ENCODE data around the gene MAP3K9.

MAP3K9 gene

DNA sequence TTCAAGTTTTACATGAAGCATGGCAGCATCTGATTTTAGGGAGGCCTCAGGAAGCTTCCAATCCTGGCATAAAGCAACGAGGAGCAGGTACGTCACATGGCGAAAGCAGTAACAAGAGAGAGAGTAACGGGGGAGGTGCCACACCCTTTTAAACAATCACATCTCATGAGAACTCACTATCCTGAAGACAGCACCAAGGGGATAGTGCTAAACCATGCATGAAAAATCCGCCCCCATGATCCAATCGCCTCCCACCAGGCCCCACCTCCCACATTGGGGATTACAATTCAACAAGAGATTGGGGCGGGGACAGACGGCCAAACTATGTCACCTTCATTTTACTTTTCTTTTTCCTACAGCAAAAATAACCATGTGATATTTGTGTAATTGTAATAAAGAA is 7.2 kb upstream of the MAP3K9 start:
- no peak for DNase-seq

DNA sequence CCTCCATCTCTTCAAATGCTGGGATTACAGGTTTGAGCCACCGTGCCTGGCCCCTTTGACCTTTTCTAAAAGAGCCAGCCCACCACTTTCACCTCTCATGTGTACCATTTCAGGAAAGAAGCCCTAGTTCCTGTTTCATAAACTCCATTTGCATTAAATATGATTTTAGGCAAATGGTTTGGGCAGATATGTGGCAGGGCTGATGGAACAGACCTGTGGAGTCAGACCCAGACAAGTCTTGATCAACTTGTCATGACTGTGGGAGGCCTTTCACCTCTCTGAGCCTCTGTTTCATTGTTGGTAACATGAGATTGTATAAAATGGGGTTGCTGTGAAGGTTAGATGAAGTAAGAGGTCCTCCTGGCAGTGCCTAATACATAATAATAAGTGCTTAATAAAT is 5.2 kb upstream of the MAP3K9 start:
- DNase-seq: no peak

DNA sequence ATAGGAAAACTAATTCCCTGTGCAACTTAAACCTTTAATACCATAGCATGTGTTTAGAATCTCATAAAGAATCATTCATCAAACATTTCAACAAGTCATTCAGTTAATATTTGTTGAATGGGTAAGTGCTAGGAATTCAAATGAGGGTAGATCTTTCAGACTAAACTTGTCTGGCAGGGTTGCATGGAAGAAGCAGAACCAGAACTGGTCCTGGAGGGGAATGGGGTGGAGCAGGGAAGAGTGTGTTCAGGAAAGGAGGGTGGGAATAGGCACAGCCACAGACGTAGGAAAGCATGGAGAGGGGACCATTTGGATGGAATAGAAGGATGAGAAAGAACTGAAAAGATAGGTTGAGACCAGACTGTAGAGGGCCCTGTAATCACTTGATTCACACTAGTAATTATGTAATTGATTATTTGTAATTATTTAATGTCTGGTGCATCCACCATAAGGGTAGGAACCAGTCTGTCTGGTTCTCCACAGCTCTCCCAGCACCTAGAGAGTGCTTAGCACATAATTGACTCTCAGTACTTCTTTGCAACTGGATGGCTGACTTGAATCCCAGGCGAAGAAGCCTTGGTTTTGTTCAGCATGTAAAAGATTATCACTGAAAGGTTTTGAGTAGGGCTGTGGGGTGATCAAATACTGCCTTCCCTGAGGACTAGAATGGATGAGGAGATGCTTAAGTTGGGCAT is 3.0 kb upstream of the MAP3K9 start:
- DNase-seq: no peak

DNA sequence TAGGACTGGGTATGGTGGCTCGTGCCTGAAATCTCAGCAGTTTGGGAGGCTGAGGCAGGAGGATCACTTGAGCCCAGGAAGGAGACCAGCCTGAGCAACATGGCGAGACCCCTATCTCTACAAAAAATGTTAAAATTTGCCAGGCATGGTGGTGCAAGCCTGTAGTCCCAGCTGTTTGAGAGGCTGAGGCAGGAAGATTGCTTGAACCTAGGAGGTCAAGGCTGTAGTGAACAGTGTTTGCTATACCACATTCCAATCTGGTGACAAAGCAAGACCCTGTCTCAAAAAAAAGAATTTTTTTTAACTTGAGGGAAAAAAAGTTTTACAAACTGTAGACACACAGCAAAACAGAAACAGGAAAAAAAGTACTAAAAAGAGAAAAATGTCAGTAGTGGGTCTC is 2.3 kb upstream of the MAP3K9 start:
- no peak for DNase-seq

DNA sequence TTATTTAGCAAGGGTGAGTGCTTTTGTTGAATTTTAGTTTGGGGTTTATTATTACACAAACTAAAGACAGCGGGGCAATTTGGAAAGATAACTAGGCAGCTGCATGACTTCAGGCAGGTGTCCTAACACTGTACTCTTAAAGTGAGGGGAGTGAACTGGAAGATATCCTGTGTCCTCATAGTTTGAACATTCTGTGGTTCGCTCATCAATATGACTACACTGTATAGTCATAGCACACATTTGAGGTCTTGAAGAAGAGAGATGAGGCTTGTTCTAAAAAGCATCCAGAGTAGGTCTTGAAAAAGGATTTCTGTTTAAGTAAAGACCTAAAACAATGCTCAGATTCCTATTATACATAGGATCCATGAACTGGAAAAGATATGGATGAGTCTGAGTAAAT is 1.7 kb upstream of the MAP3K9 start:
- no peak for DNase-seq

DNA sequence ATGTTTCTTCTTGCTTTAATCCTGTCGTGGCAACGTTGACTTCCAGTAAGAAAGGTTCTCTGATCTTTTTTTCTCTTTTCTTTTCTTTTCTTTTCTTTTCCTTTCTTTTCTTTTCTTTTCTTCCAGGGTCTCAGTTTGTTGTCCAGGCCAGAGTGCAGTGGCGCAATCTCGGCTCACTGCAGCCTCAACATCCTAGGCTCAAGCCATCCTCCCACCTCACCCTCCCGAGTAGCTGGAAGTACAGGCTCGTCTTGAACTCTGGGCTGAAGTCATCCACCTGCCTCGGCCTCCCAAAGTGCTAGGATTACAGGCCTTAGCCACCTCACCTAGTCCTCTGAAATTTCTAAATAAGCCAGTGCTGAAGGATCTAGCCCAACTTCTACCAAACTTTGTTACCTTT is 1.3 kb upstream of the MAP3K9 start:
- DNase-seq: no peak

DNA sequence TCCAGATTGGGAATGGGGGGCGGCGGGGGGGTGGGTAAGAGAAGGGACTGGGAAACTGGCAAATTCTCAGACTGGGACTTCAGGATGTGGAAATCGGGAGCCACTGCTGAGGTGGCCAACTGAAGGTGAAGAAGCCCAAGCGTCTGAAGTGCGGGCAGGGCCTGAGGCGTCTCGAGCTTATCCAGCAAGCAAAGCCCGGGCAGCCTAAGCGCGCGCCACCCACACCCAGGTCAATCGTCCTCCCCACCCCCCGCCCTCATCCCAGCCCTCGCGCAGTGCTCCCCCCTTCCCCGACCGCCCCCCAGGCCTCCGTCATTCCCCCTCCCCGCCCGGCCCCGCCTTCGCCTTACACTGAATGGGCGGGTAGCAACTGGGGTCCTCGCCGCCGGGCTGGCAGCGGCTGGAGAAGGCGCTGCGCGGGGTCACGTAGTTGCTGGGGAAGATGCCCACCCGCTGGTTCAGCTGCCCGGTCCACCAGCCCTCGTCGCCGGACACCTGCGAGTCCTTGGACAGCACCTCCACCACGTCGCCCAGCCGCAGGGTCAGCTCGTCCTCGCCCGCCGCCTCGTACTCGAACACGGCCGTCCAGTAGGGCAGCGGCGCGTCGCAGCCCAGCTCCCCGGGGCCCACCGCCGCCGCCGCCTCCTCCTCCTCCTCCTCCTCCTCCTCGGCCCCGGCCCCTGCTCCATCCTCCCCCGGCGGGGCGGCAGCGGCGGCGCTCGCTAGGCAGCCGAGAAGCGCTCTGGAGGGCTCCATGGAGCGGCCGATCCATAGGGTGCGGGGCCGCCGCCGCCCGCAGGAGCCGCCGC is 693 bp downstream of the MAP3K9 start:
- peak; percentile 20 to 42 for DNase-seq

DNA sequence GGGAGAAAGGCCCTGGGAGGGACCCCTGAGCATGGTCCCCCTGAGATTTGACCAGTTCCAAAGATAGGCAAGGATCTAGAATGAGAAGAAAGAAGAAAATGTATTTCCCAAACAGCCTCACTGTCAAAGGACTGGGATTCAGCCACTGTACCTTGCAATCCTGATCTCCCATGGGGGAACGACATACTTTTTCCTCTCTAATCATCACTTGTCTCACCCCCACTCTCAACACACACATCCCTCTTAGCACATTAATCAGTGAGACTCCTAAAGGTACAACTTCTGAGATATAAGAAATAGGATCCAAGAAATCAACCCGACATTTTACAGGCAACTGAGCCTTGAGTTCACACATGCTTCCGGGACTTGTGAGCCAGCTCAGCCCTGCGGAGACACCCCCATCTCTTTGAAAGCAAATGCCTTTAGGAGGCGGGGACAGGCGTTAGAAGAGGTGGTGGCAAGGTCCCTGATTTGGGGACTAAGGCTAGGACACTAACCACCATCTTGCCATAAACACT is 1.4 kb downstream of the MAP3K9 start:
- DNase-seq: peak; percentile 20 to 48

DNA sequence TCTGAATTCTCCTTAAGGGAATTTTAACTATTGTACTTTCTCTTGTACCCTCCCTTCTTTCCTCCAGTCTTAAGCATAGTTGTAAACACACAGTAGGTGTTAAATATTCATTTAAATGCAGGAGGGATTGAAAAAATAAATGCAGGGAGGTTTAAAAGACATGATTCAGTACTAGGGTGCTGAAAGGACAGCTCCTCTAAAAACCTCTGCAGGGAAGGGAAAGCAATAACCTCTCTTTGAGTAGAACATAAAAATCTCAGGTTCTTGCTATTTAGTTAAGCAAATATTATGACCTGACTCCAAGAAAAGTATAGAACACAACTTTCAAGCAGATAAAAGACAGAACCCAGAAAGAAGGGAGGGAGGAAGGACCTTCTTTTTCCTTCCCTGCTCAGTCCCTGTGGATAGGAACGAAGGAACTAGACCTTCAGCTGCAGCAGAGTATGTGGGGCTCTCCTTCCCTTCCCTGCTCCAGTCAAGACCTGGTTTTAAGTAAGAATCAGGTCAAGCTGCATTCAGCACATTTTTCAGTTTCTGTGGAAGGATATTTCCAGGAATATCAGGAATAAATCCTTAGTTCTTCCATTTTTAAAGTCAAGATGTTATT is 4.7 kb downstream of the MAP3K9 start:
- DNase-seq: no peak

DNA sequence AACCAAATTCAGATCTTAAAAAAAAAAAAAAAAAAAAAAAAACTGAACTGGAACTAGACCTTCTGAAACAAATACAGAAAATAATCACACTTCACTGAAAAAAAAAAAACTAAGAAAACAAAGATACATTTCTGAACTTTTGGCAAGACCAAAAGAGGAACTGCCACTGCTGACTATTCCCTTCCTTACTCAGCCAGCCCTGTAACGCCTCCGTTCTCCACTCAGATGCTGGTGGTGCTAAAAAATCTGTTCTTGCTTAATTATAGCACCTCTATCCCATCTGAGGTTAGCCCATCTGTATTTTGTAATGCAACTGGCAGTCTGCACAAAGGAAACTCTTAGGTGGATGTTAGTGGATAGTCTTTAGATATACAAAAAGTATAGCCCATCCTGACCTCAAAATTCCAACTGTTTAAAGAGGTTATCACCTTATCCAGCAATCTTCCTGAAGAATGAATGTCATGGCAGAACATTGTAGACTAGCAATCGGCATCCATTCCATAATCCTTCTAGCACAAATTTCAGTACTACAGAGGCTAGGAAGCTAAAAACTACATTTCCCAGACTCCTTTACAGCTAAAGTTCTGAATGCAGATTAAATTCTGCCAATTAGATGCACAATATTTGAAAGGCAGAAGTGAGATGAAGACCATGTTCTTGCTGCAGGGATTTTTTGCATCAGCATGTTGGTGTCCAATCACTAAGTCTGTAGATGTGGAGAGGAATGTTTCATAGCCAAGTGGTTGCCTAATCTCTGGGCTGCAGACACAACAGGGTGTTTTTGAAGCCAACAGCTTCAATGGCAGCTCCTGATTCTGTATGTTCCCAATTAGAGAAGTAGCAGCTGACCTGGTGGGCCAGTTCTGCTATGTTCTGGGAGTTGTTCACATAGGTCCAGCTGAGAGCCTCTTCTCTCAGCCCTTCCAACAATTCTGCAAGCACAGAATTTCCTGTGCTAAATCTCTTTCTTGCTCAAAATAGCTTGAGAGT is 5.7 kb downstream of the MAP3K9 start:
- DNase-seq: no peak

DNA sequence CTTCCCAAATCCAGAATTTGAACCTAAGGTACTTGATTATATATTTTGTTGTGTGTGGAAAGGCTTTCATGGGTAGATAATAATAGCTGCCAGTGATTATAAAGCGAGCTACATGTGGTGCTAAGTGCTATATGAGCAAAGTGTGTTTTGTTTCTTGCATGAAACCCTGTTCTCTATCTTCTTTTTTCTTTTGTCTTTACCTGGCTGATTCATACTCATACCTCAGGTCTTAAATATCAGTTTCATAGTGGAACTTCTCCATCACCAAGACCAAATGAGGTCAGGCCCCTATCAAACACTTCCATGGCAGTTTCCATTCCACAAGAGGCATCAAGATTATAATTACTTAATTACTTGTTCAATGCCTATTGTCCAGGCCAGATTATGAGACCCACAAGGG is 6.9 kb downstream of the MAP3K9 start:
- DNase-seq: no peak

DNA sequence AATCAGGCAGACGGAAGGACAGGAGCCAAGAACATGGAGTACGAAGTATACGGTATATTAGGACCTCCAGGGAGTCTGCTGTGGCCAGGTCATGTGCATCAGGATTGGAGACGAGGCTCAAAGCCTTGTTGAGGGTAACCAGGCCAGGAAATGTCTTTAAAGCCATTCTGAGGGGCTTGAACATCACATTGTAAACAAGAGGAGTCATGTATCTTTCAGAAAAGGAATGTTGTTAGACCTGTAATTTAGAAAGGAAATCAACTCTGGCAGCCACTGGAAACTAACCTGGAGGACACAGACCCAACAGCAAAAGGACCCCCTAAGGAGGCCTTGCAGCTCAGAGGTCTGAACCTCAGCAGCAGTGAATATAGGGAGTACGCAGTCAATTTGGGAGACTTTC is 7.5 kb downstream of the MAP3K9 start:
- DNase-seq: no peak

DNA sequence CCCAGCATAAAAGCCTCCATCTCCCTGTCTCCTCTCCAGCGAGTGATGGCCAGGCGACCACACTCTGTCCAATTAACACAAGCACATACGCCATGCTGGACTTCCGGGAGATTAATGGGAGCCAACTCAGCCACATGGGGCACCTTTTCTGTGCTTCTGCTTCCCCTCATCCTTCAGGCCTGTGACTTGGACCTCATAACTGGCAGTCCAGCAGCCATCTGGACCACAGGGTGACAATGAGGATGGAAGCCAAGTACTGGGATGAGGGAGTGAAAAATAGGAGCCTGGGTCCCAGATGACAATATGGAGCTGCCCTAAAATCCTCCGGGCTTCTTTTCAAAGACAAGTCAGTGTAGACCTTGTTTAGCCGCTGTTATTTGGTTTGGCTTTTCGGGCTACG is 12.8 kb downstream of the MAP3K9 start:
- no peak for DNase-seq

DNA sequence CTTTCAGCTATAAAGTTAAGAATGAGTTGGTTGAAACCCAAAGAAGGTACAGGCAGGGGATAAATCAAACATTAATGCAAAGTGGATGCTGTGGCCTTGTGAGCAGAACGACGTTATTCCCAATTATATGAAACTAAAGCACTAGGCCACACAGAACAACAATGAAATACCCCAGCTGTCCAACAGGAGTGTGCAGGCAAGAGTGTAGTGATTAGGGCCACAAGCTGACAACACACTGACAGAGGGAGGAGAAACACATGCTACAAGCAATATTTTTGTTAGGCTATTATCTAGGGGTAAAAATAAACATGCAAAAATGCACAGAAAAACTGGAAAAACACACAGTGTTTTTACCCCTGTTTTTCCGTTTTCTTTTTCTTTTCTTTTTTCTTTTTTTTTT is 15.0 kb downstream of the MAP3K9 start:
- DNase-seq: no peak

DNA sequence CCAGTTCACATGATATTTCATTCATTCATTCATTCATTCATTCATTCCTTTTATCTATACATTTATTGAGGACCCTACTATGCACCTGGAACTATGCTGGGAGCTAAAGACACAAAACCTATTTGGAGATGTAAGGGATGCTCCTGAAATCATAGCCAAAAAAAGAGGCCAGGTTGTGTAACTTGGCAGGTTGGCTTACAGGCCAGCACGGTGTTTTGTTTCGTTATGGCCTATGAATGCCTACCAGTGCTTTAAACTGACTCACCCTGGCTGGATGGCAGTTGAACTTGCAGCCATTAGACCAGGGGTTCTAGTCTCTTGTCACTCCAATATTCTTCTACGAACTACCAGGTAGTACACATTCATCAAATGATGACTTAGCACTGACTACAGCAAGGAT is 15.7 kb downstream of the MAP3K9 start:
- DNase-seq: no peak

DNA sequence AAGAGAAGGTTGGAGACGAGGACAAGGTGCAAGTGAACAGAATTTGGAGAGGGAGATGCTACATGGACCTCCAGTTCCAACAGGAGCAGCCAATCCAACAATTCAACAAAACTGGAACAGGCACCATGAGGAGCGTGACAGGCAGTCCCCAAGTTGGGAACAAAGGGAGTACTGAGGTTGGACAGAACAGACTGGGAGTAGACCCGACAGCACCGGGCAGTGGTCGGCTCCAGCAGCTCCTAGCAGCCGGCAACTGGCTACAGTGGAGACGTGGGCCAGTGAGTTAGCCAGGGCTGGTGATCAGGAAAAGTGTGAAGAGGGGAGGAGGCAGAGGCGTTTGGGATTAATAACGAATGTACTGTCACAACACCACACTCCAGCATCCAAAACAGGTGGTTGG is 16.4 kb downstream of the MAP3K9 start:
- no peak for DNase-seq

DNA sequence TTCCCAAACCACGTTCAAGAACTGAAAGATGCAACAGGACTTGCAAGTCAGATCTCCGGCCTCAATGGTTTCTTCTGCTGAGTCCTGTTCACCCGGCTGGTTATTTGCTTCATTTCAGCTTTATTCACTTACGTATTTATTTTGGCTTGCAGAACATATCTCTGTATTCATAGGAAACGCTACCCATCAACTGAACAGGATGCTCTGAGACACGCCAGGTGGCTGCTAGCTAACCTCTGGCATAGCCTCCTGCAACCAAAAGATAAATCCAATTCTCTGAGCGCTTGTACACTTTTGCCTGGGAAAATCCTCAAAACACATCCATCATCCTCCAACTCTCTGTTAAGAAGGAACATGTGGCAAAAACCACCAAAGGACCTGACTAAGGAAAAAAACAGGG is 17.3 kb downstream of the MAP3K9 start:
- DNase-seq: no peak

DNA sequence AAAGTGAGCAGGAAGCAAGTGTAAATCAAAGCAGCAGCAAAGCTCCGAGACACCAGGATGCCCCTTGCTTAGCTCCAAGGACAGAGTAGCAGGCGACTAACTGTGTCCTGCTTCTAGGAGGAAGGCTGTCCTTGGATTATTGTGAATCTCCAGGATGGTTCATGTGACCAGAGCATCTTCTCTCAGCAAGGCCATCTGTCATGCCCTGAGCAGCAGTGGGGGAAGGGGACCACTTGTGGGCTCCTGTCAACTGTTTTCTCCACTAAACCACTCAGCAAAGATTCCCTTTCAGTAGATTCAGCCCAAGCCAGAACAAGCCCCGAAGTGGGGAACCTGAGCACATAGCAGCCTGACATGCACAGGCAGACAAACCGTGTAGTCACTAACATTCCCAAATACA is 19.4 kb downstream of the MAP3K9 start:
- no peak for DNase-seq

DNA sequence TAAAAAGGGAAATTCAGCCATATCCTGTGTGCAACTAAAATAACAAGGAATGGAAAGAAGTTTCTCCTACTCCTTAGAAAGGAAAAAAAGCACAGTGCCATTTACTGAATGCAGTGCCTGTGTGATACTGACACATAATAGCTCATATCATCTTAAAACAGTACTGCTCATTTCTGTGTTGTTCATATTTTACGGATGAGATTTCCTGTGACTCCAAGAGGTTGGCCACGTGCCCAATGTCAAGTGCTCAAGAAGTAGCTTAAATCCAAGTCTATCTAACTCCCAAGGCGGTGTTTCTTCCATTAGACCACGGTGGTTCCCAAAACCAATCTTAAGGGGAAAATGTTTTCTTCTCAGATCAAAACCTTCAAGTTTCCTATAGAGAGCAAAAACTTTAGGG is 20.0 kb downstream of the MAP3K9 start:
- DNase-seq: no peak

DNA sequence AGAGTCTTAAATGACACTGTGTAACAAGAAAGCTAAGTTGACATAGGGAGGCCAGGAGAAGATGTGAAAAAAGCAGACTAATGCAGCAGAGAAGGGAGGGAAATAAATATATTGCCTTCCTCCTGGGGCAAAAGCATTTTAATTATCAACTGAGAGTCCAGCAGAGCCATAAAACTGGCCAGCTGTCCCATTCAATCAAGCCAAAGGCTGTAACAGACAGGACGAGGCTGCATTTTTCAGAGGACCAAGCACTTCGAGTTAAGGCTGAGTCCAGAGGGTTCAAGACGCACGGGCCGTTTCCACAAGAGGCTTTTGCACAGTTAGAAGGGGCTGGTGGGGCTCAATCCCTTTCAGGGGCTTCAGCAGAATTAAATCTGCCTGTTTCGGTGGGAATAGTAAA is 20.4 kb downstream of the MAP3K9 start:
- DNase-seq: no peak

DNA sequence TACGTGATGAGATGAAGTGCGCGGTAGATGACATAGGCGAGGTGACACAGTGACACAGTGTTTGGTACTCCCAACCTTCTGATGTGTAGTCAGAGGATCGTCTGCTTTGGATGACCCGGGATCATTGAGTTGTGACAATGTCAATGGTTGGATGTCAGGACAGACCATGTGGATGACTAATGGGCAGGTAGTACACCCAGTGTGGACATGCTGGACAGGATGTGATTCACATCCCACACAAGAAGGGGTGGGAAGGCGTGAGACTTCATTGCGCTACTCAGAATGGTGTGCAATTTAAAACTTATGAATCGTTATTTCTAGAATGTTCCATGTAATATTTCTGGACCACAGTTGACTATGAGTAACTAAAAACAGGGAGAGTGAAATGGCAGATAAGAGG is 23.8 kb downstream of the MAP3K9 start:
- DNase-seq: no peak

DNA sequence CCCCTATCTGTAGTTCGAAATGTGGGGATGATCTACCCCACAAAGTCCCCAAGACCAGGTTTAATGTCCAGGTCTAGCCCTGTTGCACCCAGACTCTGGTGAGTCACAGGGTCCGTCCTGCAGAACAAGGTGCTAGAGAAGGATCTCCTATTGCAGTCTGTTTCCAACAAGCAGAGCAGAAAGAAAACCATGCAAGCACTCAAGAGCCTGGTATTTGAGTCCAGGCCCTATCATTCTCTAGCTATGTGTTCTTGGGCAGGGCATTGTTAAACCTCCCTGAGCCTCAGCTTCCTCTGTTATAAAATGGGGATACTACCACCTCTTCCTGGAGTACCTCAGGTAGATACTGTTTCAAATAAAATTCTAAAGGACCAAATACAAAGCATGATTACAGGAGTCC is 24.4 kb downstream of the MAP3K9 start:
- DNase-seq: no peak

DNA sequence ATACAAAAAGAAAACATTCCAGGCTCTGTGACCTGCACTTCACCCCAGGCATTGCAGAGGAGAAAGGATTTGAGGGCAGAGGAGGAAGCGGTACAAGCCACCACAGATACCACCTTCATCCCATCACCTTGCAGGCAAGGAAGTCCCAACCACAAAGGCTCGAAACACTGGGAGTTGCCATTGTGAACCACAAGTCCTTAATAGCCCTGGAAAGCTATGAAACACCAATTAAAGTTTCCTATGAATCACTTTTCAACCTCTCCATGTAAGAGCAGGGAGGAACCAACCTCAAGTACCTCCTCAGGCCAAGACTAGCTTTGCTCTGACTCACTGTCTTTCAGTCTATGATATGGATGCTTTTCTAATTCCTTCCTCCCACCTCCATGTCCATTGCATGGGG is 27.0 kb downstream of the MAP3K9 start:
- DNase-seq: no peak
